DND-41 (cell line): ENCODE results near the gene ENDOD1.

Source experiments
- ATAC-seq: fragments of 200-7000 bp; cut with Tn5 transposase; 3 replicates; pipeline ENCODE4 v1.9.1; 2021; ENCODE audit warnings: low read depth; ENCODE audit not compliant: insufficient read depth
- DNase-seq: peaks from one replicate; pipeline ENCODE4 v3.0.0-alpha.2; 2020
- H2AFZ ChIP-seq: 2 replicates; pipeline ENCODE4 v1.6.0; 2012; ENCODE audit warnings: low read depth, low read length
- H3K27ac ChIP-seq: 2 replicates; pipeline ENCODE4 v1.5.1; 2012; ENCODE audit warnings: low read length, inconsistent platforms
- H3K27me3 ChIP-seq: fragments of 200-600 bp; sonication (generic); 2 replicates; pipeline ENCODE4 v1.6.0; 2012; ENCODE audit warnings: low read length, mild to moderate bottlenecking, inconsistent platforms; ENCODE audit not compliant: insufficient read depth, poor library complexity
- H3K36me3 ChIP-seq: 2 replicates; pipeline ENCODE4 v1.5.1; 2012; ENCODE audit warnings: low read length, inconsistent platforms; ENCODE audit not compliant: insufficient read depth
- H3K4me1 ChIP-seq: 2 replicates; pipeline ENCODE4 v1.5.1; 2012; ENCODE audit warnings: mild to moderate bottlenecking, low read length; ENCODE audit not compliant: insufficient read depth
- H3K4me2 ChIP-seq: 2 replicates; pipeline ENCODE4 v1.6.0; 2012; ENCODE audit warnings: mild to moderate bottlenecking, moderate library complexity, low read length, inconsistent platforms; ENCODE audit not compliant: insufficient read depth
- H3K4me3 ChIP-seq, 2 experiments: fragments of 200-600 bp in 1 of 2; shearing (Covaris generic) in 1 of 2; 2 replicates each; pipeline ENCODE4 v1.5.1; 2012 to 2016; ENCODE audit warnings: inconsistent platforms in 2 of 2, low read length in 2 of 2, mild to moderate bottlenecking in 2 of 2, low read depth in 1 of 2, moderate library complexity in 1 of 2
- H3K79me2 ChIP-seq: 2 replicates; pipeline ENCODE4 v1.6.0; 2012; ENCODE audit warnings: low read length, inconsistent platforms; ENCODE audit not compliant: insufficient read depth
- H3K9ac ChIP-seq: 2 replicates; pipeline ENCODE4 v1.6.0; 2012; ENCODE audit warnings: low read depth, mild to moderate bottlenecking, inconsistent platforms, low read length, moderate library complexity
- H3K9me3 ChIP-seq: 2 replicates; pipeline ENCODE4 v1.5.1; 2012; ENCODE audit warnings: low read length, moderate library complexity, mild to moderate bottlenecking, inconsistent platforms; ENCODE audit not compliant: insufficient read depth, severe bottlenecking
- H4K20me1 ChIP-seq: 2 replicates; pipeline ENCODE4 v1.6.0; 2012; ENCODE audit warnings: low read length; ENCODE audit not compliant: insufficient read depth
- CTCF ChIP-seq: IDR thresholded peaks from 2 replicates; pipeline ENCODE4 v1.5.1; 2012; ENCODE audit warnings: borderline replicate concordance, low read length, moderate library complexity, mild to moderate bottlenecking; ENCODE audit not compliant: poor library complexity, severe bottlenecking; ENCODE audit errors: extremely low read depth
- EZH2 ChIP-seq: IDR thresholded peaks from 3 replicates; pipeline ENCODE4 v1.6.1; 2012; ENCODE audit warnings: borderline replicate concordance, low read depth, mild to moderate bottlenecking, moderate library complexity, low read length, inconsistent platforms; ENCODE audit not compliant: severe bottlenecking

Gene ENDOD1

DNA sequence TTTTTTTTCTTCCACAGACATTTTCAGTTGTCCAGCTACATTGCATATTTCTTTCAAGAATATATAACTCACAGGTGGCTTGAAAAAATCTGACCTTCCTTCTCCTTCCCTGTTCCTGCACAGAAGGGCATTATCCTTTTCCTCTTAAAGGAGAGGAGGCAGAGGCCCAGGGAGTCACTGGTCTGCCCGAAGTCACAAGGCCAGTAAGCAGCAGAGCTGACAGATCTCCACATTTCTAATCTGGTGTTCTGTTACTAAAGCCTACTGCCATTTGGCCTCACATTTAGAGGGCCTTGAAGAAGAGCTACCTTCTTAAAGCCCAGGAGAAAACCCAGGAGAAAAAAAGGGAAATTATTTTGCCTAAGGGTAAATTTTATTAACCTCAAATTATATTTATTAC is 12.3 kb downstream of the ENDOD1 start:
- Histone ChIP-seq H3K79me2 (no peaks in the 10 kb centered on the region), H2AFZ (no peak overlapping the region), H3K4me3 (no peak overlapping the region), H3K9me3 (no peaks in the 10 kb centered on the region), H3K4me2 (no peak overlapping the region), H3K27me3 (no peaks in the 10 kb centered on the region), H4K20me1 (no peaks in the 10 kb centered on the region), H3K9ac (no peak overlapping the region), H3K4me1 (no peaks in the 10 kb centered on the region), H3K36me3 (no peaks in the 10 kb centered on the region), H3K27ac (no peak overlapping the region)
- TF ChIP-seq CTCF = no peak
- TF ChIP-seq EZH2 = no peak
- ATAC-seq (no peak), DNase-seq (no peak)

- Histone ChIP-seq H4K20me1 (no peaks in the 10 kb centered on the region), H3K4me3 (no peak overlapping the region), H3K79me2 (no peaks in the 10 kb centered on the region), H3K36me3 (no peaks in the 10 kb centered on the region), H3K9me3 (no peaks in the 10 kb centered on the region), H3K9ac (no peak overlapping the region), H3K27me3 (no peaks in the 10 kb centered on the region), H2AFZ (no peak overlapping the region), H3K4me1 (no peaks in the 10 kb centered on the region), H3K27ac (no peak overlapping the region), H3K4me2 (no peak overlapping the region)
- DNase-seq (no peak), ATAC-seq (no peak)
- no peak for TF ChIP-seq CTCF
- no peak for TF ChIP-seq EZH2
Observed at GRCh38 chr11:95102733-95103132, 13.1 kb downstream of the ENDOD1 start.

DNA sequence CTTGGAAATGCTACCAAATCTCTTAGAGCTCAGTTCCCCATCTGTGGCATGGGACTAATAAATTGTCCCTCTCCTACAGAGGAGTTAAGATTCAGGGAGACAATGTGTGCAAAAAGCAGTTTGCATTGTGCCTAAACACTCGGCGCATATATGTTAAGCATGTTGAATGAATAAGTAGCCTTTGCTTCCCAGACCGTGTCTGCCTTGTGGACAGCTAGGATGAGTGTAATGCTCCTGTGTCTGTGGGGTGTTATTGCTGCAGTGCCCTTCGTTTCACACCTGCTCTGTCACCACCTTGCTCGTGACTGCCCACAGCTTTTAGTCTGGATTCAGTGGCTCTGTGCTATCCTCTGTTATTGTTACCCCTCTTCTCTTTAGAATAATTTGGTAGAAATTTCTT is 14.1 kb downstream of the ENDOD1 start:
- TF ChIP-seq EZH2 (no peak), CTCF (no peak)
- no peaks in the 10 kb centered on the region for H4K20me1 ChIP-seq
- H3K27ac ChIP-seq = no peak overlapping the region
- H3K4me1 ChIP-seq = no peaks in the 10 kb centered on the region
- no peaks in the 10 kb centered on the region for H3K9me3 ChIP-seq
- no peak overlapping the region for H2AFZ ChIP-seq
- no peak for DNase-seq
- H3K79me2 ChIP-seq = no peaks in the 10 kb centered on the region
- no peak overlapping the region for H3K4me2 ChIP-seq
- no peaks in the 10 kb centered on the region for H3K27me3 ChIP-seq
- H3K4me3 ChIP-seq = no peak overlapping the region
- ATAC-seq = no peak
- no peak overlapping the region for H3K9ac ChIP-seq
- no peaks in the 10 kb centered on the region for H3K36me3 ChIP-seq

DNA sequence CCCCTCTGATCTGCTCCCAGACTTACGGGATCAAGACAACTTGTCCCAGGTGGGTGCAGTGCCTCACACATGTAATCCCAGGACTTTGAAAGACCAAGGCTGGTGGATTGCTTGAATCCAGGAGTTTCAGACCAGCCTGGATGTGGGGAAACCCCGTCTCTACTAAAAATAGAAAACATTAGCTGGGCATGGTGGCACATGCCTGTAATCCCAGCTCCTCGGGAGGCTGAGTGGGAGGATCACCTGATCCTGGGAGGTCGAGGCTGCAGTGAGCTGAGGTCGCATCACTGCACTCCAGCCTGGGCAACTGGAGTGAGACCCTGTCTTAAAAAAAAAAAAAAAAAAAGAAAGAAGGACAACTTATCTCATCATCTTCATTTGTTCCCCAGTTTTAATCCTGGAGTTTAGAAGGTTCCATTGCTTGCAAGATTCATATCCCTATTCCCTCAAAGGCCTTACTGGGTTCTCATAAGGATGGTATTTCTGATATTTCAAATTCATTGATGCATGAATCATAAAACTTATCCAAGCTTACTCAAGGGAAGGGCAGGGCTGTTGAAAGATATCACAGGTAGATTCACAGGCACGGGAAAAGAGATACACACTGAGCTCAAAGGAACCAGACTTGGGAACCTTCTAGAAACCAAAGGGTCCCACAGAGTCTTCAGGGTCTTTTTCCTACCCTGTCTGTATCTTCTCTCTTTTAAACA is 14.6 kb downstream of the ENDOD1 start:
- Histone ChIP-seq H3K4me2 (no peak overlapping the region), H3K27ac (no peak overlapping the region), H3K9me3 (no peaks in the 10 kb centered on the region), H3K9ac (no peak overlapping the region), H3K79me2 (no peaks in the 10 kb centered on the region), H3K27me3 (no peaks in the 10 kb centered on the region), H2AFZ (no peak overlapping the region), H3K4me1 (no peaks in the 10 kb centered on the region), H4K20me1 (no peaks in the 10 kb centered on the region), H3K4me3 (no peak overlapping the region), H3K36me3 (peaks cover 2% of the 10 kb centered on the region; the same call in 1 of the 2 replicates)
- DNase-seq (no peak), ATAC-seq (no peak)
- no peak for TF ChIP-seq EZH2
- TF ChIP-seq CTCF = no peak
